HG03103 (cell line): Measurements from ENCODE around the gene NINL.
"Not testable (repeated sequence)": the region's sequence is repeated elsewhere in the genome, so short reads cannot be mapped to it uniquely, and the experiment has no call there.

Experiments
- ATAC-seq: cut with Tn5 transposase; IDR thresholded peaks from one replicate; pipeline ENCODE4 v1.9.1; 2021; ENCODE audit warnings: low read depth; ENCODE audit not compliant: unreplicated experiment

The NINL gene

DNA sequence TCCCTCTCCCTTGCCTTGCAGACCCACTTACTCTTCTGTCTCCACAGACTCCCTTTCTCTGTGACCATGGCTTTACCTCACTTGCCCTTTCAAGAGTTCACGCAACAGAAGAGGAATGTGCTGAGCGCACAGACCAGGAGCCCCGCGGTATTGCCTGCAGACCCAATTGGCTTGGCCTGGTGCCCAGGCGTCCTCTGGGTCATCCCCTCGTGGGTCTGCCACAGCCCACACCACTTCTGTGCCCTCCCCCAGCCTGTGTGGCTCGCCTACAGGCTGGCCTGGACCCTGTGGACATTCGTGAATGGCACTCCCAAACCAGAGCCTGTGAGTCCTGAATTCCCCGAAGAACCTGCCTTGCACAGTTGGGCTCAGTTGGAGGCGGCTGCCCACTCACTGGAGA, 15.3 kb upstream of the NINL start:
- no peak for ATAC-seq

DNA sequence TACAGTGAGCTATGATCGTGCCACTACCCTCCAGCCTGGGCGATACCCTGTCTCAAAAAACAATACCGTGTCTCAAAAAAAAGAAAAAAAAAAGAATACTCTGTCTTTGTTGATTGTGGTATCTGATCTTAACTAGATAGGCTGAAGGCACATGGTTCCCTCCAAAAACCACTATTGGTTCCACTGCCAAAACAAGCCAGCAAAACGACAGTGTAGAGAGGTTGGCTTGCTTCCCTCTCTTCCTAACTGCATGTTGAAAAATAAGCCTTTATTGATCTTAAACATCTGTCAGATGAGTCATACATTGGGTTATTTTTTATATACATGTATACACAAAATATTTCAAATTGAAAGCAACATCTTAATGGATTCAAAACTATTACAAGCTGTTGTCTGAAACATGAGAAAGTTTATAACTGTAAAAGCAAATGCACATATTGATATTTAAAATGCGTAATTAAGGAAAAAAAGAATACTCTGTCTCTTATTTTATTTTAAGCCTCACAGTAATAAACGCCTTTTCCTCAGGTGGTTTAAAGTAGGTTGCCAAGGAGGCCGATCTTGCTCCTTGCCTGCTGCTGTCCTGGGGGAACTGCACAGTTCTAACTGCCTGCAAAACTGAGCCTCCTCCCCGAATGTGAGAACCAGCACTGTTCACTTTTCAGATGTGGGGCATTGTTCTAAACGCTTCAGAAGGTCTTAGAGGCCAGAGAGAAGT, 7.0 kb upstream of the NINL start:
- ATAC-seq: no peak

DNA sequence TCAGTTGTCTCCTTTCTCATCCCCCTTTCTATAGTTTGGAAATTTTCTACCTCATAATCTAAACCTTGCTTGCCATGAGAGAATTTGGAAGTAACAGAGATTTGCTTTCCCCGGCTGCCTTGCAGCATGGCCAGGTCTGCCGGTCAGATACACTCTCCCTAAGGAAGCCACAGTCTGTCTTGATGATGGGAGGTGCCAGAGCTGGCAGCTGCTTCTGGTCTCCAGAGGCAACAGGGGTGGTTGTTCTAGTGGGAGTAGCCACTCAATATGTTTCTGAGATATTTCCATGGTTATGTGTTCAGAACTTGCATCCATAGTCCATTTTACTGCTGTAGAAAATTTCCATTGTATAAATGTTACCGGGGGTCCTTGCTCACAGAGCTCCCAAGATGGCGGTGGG, 5.4 kb upstream of the NINL start:
- ATAC-seq: not testable (repeated sequence)

DNA sequence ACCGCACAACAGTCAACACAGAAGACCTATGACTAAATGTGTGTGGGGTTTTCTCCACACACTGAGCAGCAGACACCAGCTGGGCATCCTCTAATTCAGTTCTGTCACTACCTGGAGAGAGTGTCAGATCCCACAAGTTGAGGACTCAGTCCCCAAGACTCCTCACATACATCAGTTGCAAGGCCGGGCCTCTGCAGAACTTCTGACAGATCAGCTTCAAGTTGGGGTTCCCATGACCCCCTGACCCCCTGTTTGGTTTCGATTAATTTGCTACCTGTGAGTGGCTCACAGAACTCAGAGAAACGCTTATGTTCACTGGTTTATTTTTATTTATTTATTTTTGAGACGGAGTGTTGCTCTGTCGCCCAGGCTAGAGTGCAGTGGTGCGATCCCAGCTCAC, 3.2 kb upstream of the NINL start:
- ATAC-seq: no peak

DNA sequence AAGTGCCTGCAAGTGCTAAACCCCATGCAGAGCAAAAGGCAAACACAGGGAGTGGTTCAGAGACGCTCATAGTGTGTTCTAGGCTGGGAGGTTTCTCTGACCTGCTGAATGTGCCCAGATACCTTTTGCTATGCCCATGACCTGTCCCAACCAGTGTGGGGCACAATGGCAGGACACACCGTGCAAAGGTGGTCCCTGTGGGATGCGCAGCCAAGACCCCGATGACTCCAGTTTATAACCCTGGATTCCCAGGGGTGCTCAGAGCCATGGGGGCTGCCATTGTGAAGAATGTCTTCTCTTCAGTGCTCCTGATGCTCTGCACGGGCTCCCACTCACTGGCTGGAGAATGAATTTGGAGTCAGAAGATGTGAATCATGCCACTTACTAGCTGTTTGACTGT, 2.2 kb upstream of the NINL start:
- ATAC-seq: no peak

DNA sequence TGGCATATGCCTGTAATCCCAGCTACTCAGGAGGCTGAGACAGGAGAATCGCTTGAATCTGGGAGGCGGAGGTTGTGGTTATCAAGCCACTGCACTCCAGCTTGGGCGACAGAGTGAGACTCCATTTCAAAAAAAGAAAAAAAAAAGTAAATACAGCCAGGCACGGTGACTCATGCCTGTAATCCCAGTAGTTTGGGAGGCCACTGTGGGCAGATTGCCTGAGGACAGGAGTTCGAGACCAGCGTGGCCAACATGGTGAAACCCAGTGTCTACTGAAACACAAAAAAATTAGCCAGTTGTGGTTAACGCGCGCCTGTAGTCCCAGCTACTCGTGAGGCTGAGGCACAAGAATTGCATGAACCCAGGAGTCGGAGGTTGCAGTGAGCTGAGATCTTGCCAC, 1.5 kb upstream of the NINL start:
- no peak for ATAC-seq

DNA sequence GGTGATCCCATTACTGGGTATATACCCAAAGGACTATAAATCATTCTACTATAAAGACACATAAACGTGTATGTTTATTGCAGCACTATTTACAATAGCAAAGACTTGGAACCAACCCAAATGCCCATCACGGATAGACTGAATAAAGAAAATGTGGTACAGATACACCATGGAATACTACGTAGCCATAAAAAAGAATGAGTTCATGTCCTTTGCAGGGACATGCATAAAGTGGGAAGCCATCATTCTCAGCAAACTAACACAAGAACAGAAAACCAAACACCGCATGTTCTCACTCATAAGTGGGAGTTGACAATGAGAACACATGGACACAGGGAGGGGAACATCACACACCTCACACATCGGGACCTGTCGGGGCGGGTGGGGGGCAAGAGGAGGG, 1.7 kb downstream of the NINL start:
- not testable (repeated sequence) for ATAC-seq

DNA sequence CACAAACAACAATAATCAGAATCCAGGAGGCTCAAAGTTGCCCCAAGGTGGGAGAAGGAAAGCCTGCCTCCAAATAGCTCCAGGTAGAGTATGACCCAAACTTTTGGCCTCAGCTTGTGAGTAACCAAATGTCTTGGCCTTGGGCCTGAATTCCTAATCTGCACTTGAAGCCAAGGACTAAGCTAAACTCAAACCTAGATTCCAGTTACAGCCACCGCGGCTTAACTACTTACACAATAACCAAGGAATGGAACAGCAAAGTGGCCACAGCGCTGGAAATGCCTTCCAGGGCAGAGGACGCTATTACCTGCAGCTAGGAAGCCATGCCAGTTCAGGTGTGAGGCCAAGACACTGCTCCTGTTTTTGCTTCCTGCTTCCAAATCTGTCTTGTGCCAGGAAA, 4.6 kb downstream of the NINL start:
- no peak for ATAC-seq

DNA sequence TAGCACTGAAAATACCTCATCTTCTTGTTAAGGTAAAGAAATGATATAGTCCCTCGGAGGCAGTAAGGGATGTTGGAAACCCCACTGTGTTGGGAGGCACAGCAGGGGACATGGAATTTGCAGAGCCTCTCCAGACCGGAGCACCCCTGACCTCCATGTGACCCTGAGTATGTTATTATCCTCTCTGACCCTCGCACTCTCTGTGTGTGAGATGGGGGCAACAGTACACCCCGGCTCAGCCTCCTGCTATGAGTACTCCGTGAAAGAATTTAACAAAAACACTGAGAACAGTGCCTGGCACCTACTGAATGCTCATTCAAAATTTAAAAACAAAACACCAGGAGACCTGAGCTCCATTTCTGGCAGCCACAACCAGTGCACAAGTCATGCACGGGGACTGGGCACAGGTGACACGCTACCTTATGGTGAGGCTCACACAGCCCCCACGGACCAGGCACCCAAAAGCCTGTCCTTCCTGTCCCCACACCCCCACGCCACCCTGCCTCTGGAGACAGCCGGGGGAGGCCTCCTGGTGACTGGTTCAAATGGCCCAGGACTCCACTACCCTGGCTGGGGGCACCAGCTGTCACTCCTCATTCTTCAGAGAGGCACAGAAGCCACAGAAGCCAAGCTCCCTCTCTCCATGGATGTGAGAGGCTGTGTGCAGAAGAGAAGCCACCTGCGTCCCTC, 6.1 kb downstream of the NINL start:
- ATAC-seq: no peak

DNA sequence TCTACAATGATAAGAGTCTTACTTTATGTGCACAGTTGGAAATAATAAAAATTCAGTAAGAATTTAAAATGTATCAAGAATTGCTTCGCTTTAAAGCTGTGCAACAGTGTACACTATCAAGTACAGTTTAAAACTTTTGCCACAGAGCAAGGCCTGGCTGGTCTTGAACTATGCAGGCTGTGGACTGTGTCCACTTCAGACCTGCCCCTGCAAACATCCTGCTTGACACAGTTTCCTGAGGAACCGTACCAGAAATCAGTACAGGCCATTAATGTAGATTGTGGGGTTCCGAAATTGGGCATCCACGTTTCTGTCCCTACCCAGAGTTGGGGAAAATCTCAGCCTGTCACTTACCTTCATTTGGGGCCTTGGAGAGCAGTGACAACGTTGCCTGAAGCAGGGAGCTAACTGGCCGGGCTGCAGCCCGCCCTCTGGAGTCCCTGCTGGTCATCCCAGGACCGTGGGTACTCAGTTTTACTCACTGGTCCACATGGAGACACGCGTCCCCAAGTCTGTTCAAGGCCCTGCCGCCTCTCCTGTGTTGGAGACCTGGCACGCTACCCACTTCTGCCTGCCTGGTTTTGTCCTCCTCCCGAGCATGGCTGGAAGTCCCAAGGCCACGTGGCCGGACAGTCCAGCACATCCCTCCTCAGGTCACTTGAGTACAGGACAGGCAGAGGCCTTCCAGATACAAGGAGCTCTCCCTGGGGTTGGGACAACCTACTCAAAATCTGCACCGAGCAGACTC, 8.4 kb downstream of the NINL start:
- no peak for ATAC-seq

DNA sequence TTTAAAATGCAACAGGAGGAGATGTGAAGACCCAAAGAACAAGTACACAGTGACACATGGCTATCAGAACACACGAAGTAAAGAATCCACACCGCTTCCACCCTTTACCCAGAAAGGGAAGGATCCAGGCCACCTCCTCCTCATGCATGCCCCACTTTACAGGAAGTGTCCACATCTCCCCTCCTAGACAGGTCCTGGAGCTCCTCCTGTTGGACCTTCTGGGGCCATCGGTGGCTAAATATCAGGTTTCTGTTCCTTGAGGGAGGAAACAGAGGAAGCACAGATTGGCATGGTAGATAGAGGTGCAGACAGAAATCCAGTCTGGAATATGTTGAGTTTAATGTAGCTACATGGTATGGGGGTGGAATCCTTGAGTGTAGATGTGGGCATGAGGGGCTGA, 10.9 kb downstream of the NINL start:
- no peak for ATAC-seq

DNA sequence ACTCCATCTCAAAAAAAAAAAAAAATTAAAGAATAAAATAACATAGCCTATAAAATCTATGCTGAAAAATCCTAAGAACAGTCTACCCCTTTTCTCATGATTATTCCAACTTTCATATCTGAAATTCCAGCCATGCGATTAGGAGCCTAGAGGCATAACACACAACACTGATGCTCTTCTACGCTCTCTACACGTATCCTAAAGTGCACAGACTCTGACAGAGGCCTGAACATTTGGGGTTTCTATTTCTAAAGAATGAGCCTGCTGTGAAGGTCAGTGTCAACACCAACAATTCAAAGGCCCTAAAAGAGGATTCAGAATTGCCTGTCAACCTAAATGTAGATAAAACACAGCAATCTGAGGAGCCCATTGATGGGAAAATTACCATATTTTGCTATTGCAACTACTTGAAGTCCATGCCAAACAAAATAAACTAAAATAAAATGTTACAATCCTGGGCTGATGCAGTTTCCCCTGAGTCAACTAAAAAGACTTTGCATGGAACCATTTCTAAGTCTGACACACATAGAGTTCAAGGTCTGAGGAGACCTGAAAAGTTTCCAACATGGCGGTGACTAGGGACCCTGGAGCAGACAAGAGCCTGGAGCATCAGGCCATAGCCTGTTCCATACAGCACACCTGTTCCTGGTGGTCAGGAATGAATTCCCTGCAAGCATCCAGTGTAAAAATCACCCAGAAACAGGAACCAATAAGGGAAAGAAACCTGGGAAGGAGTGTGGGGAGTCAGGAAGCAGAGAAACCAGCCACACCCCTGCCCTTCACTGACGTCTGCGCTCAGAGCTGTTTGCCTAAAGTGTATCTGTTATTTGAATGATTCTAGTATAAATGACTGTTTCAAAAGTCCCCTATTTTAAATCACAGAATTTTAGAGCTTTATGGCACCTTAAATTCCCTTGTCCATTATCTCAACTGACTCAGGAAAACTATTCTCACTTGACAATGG, 11.8 kb downstream of the NINL start:
- ATAC-seq: no peak

DNA sequence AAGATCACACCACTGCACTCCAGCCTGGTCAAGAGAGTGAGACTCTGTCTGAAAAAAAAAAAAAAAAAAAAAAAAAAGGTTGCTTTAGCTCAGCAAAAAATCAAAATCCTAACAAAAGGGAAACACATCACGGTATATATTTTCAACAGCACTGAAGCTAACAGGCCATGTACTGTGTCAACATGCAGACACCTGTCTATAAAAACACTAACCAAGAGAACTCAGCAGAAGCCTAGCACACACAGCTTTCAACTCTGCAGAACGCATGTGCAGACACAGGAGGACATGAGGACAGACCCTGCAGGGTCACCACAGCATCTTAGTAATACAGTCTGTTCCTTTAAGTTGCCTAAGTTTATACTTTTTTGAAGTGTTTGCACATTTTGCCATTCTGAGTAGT, 13.5 kb downstream of the NINL start:
- no peak for ATAC-seq

DNA sequence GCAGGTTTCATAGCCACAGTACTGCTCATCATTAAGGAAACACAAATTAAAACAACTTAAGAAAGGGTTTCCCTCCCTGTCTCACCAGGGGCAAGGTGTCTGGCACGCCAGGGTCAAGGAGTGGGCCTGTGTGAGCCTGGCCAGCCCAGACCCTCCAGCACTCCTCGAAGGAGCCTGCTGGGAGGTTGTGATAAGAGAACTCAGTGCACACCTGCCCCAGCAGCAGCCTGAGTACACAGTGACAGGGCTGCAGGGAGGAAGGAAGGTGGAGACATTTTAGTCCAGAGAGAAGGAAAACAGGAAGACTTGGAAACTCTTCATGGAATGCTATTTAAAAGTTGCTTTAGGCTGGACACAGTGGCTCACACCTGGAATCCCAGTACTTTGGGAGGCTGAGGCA, 14.1 kb downstream of the NINL start:
- no peak for ATAC-seq

DNA sequence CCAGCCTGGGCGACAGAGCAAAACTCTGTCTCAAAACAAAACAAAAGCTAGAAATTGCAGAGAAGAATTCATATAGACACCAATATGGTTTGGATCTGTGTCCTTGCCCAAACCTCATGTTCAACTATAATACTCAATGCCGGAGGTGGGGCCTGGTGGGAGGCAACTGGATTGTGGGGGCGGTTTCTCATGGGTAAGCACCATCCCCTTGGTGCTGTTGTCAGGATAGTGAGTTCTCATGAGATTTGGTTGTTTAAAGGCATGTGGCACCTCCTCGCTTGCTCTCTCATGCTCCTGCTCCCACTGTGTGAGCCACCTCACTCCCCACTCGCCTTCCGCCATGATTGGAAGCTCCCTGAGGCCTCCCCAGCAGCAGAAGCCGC, 15.2 kb downstream of the NINL start:
- ATAC-seq: no peak

DNA sequence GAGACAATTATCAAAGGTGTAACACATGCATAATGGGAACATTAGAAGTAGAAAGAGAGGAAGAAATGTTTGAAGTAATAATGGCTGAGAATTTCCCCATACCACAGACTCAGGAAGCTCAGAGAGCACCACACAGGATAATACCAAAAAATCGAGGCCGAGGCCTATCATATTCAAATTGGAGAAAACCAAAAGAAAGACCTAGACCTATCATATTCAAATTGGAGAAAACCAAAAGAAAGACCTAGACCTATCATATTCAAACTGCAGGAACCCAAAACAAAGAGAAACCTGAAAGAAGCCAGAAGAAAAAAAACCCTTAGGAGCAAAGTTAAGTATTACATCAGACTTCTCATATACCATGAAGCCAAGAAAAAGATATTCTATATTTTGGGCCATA, 18.0 kb downstream of the NINL start:
- no peak for ATAC-seq

DNA sequence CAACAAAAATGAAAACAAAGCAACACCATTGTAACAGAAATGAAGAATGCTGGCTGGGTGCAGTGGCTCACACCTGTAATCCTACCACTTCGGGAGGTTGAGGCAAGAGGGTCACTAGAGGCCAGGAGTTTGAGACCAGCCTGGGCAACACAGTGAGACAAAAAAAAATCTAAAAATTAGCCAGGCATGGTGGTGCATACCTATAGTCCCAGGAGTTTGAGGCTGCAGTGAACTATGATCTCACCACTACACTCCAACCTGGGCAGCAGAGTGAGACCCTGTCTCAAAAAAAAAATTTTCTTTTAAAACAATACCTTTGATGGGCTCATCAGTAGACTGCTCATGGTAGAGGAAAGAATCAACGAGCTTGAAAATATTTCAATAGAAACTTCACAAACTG, 18.5 kb downstream of the NINL start:
- ATAC-seq: no peak

DNA sequence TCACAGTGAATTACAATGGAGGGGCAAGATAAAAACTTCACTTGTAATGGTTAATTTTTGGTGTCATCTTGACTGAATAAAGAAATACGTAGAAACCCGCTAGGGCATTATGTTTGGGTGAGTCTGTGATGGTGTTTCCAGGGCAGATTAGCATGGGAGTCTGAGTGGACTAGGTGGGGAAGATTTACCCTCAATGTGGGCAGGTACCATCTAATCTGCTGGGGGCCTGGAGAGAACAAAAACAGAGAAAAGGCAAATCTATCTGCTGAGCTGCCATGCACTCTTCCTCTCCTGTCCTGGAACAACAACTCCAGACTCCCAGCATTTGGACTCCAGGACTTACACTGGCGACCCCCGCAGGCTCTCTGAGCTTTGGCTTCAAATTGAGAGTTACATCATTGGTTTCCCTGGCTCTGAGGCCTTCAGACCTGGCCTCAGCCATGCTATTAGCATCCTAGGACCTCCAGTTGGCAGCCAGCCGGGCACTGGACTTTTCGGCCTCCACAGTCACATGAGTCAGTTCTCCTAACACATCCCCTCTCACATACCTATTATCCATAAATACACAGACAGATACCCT, 19.7 kb downstream of the NINL start:
- ATAC-seq: no peak

DNA sequence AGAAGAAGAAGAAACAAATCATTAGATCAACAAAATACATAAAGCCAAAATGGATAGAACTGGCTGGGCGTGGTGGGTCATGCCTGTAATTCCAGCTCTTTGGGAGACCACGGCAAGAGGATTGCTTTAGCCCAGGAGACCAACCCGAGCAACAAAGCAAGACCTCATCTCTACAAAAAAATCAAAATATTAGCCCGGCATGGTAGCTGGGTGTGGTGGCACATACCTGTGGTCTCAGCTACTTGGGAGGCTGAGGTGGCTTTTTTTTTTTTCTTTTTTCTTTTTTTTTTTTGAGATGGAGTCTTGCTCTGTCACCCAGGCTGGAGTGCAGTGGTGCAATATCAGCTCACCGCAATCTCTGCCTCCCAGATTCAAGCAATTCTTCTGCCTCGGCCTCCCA, 21.5 kb downstream of the NINL start:
- ATAC-seq: no peak

DNA sequence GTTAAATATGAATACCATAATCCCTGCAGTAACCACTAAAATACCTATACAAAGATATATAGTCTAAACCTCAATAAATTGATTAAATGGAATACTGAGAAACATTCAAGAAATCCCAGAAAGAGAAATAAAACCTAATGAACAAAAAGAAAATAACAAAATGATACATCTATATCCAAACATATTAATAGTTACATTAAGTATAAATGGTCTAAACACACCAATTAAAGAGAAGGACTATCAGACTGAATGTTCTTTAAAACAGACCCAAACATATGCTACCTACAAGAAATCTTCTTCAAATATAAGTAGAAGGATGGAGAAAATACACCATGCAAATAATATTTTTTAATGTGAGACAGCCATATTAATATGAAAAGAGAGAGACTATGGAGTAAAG, 22.0 kb downstream of the NINL start:
- ATAC-seq: no peak
